ENCODE measurements around the gene RSPO4. TPM values are rescaled to one million over a fixed set of nuclear protein-coding genes. Genes with fewer than 3 reads are reported as not detected.

Gene RSPO4
- total and polyA plus RNA-seq, 2 of the 13 experiments (the other 11 are each of a cell fraction or from before 2014, with no cell fraction given), result not detected

DNA sequence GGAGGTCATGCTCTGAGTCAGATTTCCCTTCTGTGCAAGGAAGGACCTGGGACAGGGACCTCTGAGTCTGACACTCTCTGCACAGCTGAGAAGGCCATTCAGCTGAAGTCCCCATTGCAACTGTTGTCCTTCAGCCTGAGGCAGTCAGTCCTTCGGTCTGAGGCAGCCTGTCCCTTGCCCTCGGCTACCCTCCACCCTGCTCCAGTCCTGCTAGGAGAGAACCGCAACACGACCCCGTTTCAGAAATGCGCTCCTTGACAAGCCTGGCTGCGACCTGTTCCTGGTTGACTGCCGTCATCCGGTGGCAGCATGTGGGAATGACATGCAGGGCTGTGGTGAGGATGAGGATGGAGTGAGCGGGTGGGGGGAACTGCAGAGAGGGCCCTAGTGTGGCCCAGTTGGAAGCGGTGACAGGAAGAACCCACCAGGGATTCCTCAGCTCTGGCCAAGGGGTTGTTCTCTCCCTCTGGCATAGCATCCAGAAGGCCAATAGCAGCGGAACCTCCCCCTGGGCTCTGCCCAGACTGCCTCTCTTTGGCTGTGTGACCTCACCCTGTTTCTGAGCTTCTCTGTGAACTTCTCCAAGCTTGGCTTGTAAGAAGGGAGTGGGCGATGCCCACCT, 45.7 kb downstream of the RSPO4 start (continued):
- TF ChIP-seq NONO (IDR thresholded peaks at IDR 0.05) (no peak), NONO (CRISPR knock-in tag; conservative IDR thresholded peaks at IDR 0.05) (peak; percentile 91), ZNF790 (CRISPR knock-in tag; IDR thresholded peaks at IDR 0.05; ENCODE audit: borderline replicate concordance) (no peak), SIN3A (IDR thresholded peaks at IDR 0.05; ENCODE audit: borderline replicate concordance, low read depth, low read length) (no peak), SIN3B (IDR thresholded peaks at IDR 0.05; ENCODE audit: low read length) (0 out of 2 replicates have a peak, but pooled peaks have one; percentile 21), POLR2G (IDR thresholded peaks at IDR 0.05; ENCODE audit: low read depth, low read length) (no peak), KDM5A (IDR thresholded peaks at IDR 0.05; ENCODE audit: borderline replicate concordance, low read length) (no peak), ZFP41 (CRISPR knock-in tag; IDR thresholded peaks at IDR 0.05; ENCODE audit: borderline replicate concordance) (no peak), ZKSCAN5 (CRISPR knock-in tag; IDR thresholded peaks at IDR 0.05) (no peak), ZNF496 (CRISPR knock-in tag; IDR thresholded peaks at IDR 0.05; ENCODE audit: insufficient replicate concordance) (no peak), PLRG1 (conservative IDR thresholded peaks at IDR 0.05) (no peak), ZNF713 (CRISPR knock-in tag; IDR thresholded peaks at IDR 0.05) (no peak), ZNF329 (CRISPR knock-in tag; IDR thresholded peaks at IDR 0.05; ENCODE audit: low read depth) (no peak), ZNF501 (CRISPR knock-in tag; IDR thresholded peaks at IDR 0.05) (peak; percentile 62; the same call in 1 of the 2 replicates), NCOA1 (CRISPR knock-in tag; IDR thresholded peaks at IDR 0.05) (no peak), YEATS2 (CRISPR knock-in tag; IDR thresholded peaks at IDR 0.05; ENCODE audit: borderline replicate concordance) (peak; percentile 53; the same call in 1 of the 2 replicates)
- TF ChIP-seq, protein P1, sequence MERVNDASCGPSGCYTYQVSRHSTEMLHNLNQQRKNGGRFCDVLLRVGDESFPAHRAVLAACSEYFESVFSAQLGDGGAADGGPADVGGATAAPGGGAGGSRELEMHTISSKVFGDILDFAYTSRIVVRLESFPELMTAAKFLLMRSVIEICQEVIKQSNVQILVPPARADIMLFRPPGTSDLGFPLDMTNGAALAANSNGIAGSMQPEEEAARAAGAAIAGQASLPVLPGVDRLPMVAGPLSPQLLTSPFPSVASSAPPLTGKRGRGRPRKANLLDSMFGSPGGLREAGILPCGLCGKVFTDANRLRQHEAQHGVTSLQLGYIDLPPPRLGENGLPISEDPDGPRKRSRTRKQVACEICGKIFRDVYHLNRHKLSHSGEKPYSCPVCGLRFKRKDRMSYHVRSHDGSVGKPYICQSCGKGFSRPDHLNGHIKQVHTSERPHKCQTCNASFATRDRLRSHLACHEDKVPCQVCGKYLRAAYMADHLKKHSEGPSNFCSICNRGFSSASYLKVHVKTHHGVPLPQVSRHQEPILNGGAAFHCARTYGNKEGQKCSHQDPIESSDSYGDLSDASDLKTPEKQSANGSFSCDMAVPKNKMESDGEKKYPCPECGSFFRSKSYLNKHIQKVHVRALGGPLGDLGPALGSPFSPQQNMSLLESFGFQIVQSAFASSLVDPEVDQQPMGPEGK (CRISPR knock-in tag; IDR thresholded peaks at IDR 0.05), result peak; percentile 60; the same call in 1 of the 2 replicates
- TF ChIP-seq, protein P2, sequence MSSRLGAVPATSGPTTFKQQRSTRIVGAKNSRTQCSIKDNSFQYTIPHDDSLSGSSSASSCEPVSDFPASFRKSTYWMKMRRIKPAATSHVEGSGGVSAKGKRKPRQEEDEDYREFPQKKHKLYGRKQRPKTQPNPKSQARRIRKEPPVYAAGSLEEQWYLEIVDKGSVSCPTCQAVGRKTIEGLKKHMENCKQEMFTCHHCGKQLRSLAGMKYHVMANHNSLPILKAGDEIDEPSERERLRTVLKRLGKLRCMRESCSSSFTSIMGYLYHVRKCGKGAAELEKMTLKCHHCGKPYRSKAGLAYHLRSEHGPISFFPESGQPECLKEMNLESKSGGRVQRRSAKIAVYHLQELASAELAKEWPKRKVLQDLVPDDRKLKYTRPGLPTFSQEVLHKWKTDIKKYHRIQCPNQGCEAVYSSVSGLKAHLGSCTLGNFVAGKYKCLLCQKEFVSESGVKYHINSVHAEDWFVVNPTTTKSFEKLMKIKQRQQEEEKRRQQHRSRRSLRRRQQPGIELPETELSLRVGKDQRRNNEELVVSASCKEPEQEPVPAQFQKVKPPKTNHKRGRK (CRISPR knock-in tag; IDR thresholded peaks at IDR 0.05), result 0 out of 2 replicates have a peak, but pooled peaks have one; percentile 47
- TF ChIP-seq, protein P3, sequence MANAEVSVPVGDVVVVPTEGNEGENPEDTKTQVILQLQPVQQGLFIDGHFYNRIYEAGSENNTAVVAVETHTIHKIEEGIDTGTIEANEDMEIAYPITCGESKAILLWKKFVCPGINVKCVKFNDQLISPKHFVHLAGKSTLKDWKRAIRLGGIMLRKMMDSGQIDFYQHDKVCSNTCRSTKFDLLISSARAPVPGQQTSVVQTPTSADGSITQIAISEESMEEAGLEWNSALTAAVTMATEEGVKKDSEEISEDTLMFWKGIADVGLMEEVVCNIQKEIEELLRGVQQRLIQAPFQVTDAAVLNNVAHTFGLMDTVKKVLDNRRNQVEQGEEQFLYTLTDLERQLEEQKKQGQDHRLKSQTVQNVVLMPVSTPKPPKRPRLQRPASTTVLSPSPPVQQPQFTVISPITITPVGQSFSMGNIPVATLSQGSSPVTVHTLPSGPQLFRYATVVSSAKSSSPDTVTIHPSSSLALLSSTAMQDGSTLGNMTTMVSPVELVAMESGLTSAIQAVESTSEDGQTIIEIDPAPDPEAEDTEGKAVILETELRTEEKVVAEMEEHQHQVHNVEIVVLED (CRISPR knock-in tag; IDR thresholded peaks at IDR 0.05; ENCODE audit: borderline replicate concordance), result no peak
